NCI-H2081 treated with DMSO at 0.1 percent for 48 hours (cell line): ENCODE data around the gene C1QTNF7.

Experiments
- DNase-seq: peaks from one replicate; lab custom pipeline; 2025; lab: John Stamatoyannopoulos, UW

The C1QTNF7 gene

GRCh38 chr4:15414551-15415091, 13.2 kb upstream of the C1QTNF7 start:
- DNase-seq: no peak

- DNase-seq: no peak
Measured at GRCh38 chr4:15416357-15417232, 11.2 kb upstream of the C1QTNF7 start.

- no peak for DNase-seq
Measured at GRCh38 chr4:15417233-15417660, 10.6 kb upstream of the C1QTNF7 start.

- no peak for DNase-seq
Measured at GRCh38 chr4:15418956-15419355, 8.9 kb upstream of the C1QTNF7 start.

GRCh38 chr4:15420642-15421041, 7.2 kb upstream of the C1QTNF7 start:
- DNase-seq: no peak

- DNase-seq: no peak
Measured at GRCh38 chr4:15423285-15423711, 4.5 kb upstream of the C1QTNF7 start.

GRCh38 chr4:15425520-15425919, 2.3 kb upstream of the C1QTNF7 start:
- no peak for DNase-seq

- DNase-seq: no peak
Measured at GRCh38 chr4:15427161-15427560, 672 bp upstream of the C1QTNF7 start.

GRCh38 chr4:15428611-15429010, 778 bp downstream of the C1QTNF7 start:
- no peak for DNase-seq

- no peak for DNase-seq
Measured at GRCh38 chr4:15434091-15434490, 6.3 kb downstream of the C1QTNF7 start.

GRCh38 chr4:15434676-15435075, 6.8 kb downstream of the C1QTNF7 start:
- no peak for DNase-seq

GRCh38 chr4:15436513-15436912, 8.7 kb downstream of the C1QTNF7 start:
- no peak for DNase-seq

- DNase-seq: no peak
Measured at GRCh38 chr4:15438939-15439524, 11.2 kb downstream of the C1QTNF7 start.

- no peak for DNase-seq
Measured at GRCh38 chr4:15443371-15444160, 15.7 kb downstream of the C1QTNF7 start.

GRCh38 chr4:15444276-15444675, 16.4 kb downstream of the C1QTNF7 start:
- no peak for DNase-seq

- DNase-seq: no peak
Measured at GRCh38 chr4:15444879-15445547, 17.2 kb downstream of the C1QTNF7 start.

GRCh38 chr4:15451181-15451865, 23.5 kb downstream of the C1QTNF7 start:
- DNase-seq: no peak

- no peak for DNase-seq
Measured at GRCh38 chr4:15451866-15452765, 24.3 kb downstream of the C1QTNF7 start.

GRCh38 chr4:15455290-15455689, 27.5 kb downstream of the C1QTNF7 start:
- DNase-seq: no peak
